ENCODE data around the gene ZNF570. TPM values are rescaled to one million over a fixed set of nuclear protein-coding genes. Genes with fewer than 3 reads are reported as not detected.

Gene ZNF570
- total RNA-seq = 7.3 and 8.1 TPM in 2 replicates
- long read RNA-seq, full-length matches to known transcripts = 2 of 5 reads
- long read RNA-seq, partial matches to known transcripts = 0 of 5 reads
- long read RNA-seq, other reads (novel, unspliced or antisense) = 3 of 5 reads

DNA sequence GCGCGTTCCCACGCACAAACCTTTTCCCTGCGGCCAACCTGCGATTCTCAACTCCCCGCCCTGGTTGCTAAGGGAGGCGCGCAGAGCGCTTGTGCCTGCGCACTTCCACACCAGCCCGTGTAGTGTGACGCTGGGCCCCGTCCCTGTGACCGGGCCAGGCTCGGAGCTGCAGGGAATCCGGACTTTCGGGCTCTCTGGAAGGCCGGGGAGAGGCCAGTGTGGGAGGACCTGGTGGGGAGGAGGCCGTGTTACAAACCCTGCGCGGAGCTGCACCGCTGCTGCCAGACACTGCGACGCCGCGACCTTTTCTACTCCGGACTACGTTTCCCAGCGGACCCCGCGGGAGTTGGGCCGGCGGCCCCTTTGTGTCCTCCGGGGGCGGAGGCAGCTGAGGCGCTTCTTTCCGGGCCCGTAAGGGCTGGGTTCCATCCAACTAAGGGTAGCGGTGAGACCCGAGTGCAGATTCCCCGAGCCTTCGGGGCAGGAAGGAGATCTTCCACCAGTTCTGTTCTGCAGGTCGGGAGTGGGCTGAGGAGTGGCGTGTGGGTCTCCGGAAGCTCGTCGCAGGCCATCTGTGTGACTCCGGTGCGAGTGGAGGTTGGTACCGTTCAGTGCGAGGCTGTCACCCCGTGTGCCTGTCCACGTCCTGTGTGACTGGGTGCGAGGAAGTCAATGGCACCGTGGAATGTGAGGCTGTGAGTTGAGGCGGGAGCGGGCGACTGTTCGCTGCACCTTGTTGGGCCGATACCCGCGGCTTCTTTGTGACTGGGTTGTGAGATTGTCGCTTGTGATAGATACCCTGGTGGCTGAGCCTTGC is at the start of gene ZNF570:
ZNF570 (plus strand) TSS at position 396 of the 817 bp plus-strand sequence. CDS start 999 bp downstream, outside the sequence.
- H3K4me1 Mint-ChIP-seq (ENCODE audit: unreplicated experiment) = peaks cover 33% of the 10 kb centered on the region
- TF ChIP-seq, protein P1, sequence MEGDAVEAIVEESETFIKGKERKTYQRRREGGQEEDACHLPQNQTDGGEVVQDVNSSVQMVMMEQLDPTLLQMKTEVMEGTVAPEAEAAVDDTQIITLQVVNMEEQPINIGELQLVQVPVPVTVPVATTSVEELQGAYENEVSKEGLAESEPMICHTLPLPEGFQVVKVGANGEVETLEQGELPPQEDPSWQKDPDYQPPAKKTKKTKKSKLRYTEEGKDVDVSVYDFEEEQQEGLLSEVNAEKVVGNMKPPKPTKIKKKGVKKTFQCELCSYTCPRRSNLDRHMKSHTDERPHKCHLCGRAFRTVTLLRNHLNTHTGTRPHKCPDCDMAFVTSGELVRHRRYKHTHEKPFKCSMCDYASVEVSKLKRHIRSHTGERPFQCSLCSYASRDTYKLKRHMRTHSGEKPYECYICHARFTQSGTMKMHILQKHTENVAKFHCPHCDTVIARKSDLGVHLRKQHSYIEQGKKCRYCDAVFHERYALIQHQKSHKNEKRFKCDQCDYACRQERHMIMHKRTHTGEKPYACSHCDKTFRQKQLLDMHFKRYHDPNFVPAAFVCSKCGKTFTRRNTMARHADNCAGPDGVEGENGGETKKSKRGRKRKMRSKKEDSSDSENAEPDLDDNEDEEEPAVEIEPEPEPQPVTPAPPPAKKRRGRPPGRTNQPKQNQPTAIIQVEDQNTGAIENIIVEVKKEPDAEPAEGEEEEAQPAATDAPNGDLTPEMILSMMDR (IDR thresholded peaks at IDR 0.05) = no peak
- H3K9me3 Mint-ChIP-seq (ENCODE audit: unreplicated experiment) = peaks cover 13% of the 10 kb centered on the region
- no peaks in the 10 kb centered on the region for H3K27me3 Mint-ChIP-seq (ENCODE audit: unreplicated experiment)
- H3K4me3 Mint-ChIP-seq (ENCODE audit: unreplicated experiment) = peak within 1 kb of the TSS; percentile 94
- DNase-seq (ENCODE audit: extremely low spot score, unreplicated experiment) = peak; percentile 93
- peaks cover 24% of the 10 kb centered on the region for H3K36me3 Mint-ChIP-seq (ENCODE audit: unreplicated experiment)
- peak within 1 kb of the TSS; percentile 98 for H3K27ac Mint-ChIP-seq (ENCODE audit: unreplicated experiment)

DNA sequence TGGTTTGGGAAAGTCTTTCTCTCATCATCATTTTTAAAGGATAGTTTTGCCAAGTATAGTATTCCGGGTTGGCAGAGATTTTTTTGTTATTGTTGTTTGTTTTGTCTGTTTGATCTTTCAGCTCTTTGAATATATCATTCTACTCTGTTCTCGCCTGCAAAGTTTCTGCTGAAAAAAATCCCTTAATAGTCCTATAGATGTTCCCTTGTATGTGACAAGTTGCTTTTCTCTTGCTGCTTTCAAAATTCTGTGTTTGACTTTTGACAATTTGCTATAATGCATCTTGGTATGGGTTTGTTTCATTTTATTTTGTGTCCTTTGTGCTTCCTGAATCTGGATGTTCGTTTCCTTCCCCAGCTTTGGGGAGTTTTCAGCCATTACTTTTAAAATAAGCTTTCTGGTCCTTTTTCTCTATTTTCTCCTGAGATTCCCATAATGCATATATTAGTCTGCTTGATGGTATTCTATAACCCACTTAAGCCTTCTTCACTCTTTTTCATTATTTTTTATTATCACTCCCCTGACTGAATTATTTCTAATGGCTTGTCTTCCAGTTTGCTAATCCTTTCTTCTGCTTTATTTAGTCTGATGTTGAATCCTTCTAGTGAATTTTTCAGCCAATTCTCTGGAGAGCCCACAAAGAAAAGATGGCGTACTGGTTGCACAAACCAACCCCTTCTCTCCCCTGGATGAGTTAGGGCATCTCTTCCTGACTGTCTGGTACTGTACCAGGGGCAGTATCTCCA is 16.5 kb upstream of the ZNF570 start:
- TF ChIP-seq, protein P1 (IDR thresholded peaks at IDR 0.05) = no peak
- no peaks in the 10 kb centered on the region for H3K4me1 Mint-ChIP-seq (ENCODE audit: unreplicated experiment)
- DNase-seq (ENCODE audit: extremely low spot score, unreplicated experiment) = no peak
- peaks cover 65% of the 10 kb centered on the region for H3K9me3 Mint-ChIP-seq (ENCODE audit: unreplicated experiment)
- no peak overlapping the region for H3K27ac Mint-ChIP-seq (ENCODE audit: unreplicated experiment)
- H3K4me3 Mint-ChIP-seq (ENCODE audit: unreplicated experiment) = no peak overlapping the region
- peaks cover 71% of the 10 kb centered on the region for H3K36me3 Mint-ChIP-seq (ENCODE audit: unreplicated experiment)
- H3K27me3 Mint-ChIP-seq (ENCODE audit: unreplicated experiment) = no peaks in the 10 kb centered on the region

DNA sequence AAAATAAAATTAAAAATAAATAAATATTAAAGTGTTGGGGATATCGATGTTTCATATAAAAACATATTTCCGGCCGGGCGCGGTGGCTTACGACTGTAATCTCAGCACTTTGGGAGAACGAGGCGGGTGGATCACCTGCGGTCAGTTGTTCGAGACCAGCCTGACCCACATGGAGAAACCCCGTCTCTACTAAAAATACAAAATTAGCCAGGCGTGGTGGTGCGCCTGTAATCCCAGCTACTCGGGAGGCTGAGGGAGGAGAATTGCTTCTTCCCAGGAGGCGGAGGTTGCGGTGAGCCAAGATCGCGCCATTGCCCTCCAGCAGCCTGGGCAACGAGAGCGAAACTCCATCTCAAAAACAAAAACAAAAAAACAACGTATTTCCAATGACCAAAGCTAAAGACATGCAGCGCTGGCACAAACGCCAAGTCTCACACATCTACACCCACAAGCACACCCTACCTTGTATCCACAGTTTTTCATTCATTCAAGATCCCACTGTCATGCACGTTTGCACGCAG is 2.8 kb upstream of the ZNF570 start:
- Mint-ChIP-seq H3K4me3 (ENCODE audit: unreplicated experiment) (peak overlapping the region; percentile 94), H3K4me1 (ENCODE audit: unreplicated experiment) (peaks cover 33% of the 10 kb centered on the region), H3K27ac (ENCODE audit: unreplicated experiment) (peak overlapping the region; percentile 97), H3K9me3 (ENCODE audit: unreplicated experiment) (peaks cover 13% of the 10 kb centered on the region), H3K36me3 (ENCODE audit: unreplicated experiment) (peaks cover 24% of the 10 kb centered on the region), H3K27me3 (ENCODE audit: unreplicated experiment) (no peaks in the 10 kb centered on the region)
- TF ChIP-seq, protein P1 (IDR thresholded peaks at IDR 0.05) = no peak
- DNase-seq (ENCODE audit: extremely low spot score, unreplicated experiment) = no peak

DNA sequence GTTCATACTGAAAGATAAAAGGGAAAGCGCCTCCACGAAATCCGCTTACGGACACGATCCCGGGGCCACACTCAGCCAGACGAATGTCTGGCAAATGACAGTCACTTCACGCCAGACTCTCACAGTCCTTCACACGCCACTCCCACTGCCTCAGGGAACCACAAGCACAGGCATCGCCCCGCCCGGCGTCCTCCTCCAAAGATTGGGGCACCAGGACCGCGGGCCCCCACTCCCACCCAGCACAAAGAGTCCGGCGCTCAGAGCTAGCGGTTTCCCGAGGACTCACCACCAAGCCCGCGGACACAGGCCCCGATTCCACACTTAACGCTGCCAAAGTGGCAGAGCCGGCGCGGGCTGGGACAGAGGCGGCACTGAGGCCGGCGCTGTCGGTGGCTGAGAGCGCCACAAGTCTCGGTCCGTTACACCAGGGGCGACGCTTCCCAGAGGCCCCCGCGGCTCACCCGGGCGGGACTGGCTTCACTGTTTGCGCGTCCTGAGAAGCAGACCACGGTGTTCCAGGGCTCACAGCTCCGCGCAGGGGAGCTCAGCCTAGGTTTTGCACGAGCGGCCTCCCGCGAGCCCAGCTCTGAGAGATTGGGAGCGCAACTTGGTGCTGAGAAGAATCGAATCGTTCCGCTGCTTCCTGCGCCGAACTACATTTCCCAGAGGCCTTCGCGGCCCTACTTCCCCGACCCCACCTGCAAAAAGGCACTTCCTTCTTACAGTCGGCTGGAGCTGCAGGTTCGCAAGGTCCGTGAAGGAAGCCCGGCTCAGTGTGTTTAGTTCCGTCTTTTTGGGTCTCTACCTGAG is 2.2 kb upstream of the ZNF570 start, which contains the start of gene ZNF569:
ZNF569 (minus strand) TSS at position 647 of the 810 bp plus-strand sequence. CDS start 22,523 bp downstream, outside the sequence.
- H3K27me3 Mint-ChIP-seq (ENCODE audit: unreplicated experiment) = no peaks in the 10 kb centered on the region

More for the DNA sequence above, 2.2 kb upstream of the ZNF570 start, which contains the start of gene ZNF569:
- peaks cover 24% of the 10 kb centered on the region for H3K36me3 Mint-ChIP-seq (ENCODE audit: unreplicated experiment)
- H3K4me1 Mint-ChIP-seq (ENCODE audit: unreplicated experiment) = peaks cover 33% of the 10 kb centered on the region
- peak; percentile 92 for DNase-seq (ENCODE audit: extremely low spot score, unreplicated experiment)
- TF ChIP-seq, protein P1 (IDR thresholded peaks at IDR 0.05) = no peak
- H3K4me3 Mint-ChIP-seq (ENCODE audit: unreplicated experiment) = peak within 1 kb of the TSS; percentile 94
- H3K27ac Mint-ChIP-seq (ENCODE audit: unreplicated experiment) = peak within 1 kb of the TSS; percentile 97
- peaks cover 13% of the 10 kb centered on the region for H3K9me3 Mint-ChIP-seq (ENCODE audit: unreplicated experiment)
